Activated naive CD8-positive, alpha-beta T cell treated with anti-CD3 and anti-CD28 coated beads, Interleukin-2, amount 50 U/mL, for 24 hours (primary cell): Measurements from ENCODE around the gene PELI1.
"Not testable (repeated sequence)": the region's sequence is repeated elsewhere in the genome, so short reads cannot be mapped to it uniquely, and the experiment has no call there.

Source experiments
- ATAC-seq: fragments of 150-1000 bp; cut with Tn5 transposase; one replicate; pipeline ENCODE4 v1.10.0; 2021
- DNase-seq: peaks from one replicate; pipeline ENCODE4 v3.0.0; 2021
- H3K27ac Mint-ChIP-seq: one replicate; pipeline ENCODE4 v1.8.0; 2021; ENCODE audit warnings: mild to moderate bottlenecking, mixed read lengths
- H3K27me3 Mint-ChIP-seq: one replicate; pipeline ENCODE4 v1.8.0; 2021; ENCODE audit warnings: mixed read lengths
- H3K36me3 Mint-ChIP-seq: one replicate; pipeline ENCODE4 v1.8.0; 2021; ENCODE audit warnings: low read depth, mixed read lengths
- H3K4me1 Mint-ChIP-seq: one replicate; pipeline ENCODE4 v1.8.0; 2021; ENCODE audit warnings: mixed read lengths
- H3K4me3 Mint-ChIP-seq: one replicate; pipeline ENCODE4 v1.8.0; 2021; ENCODE audit warnings: mild to moderate bottlenecking, moderate library complexity, mixed read lengths
- H3K9me3 Mint-ChIP-seq: one replicate; pipeline ENCODE4 v1.8.0; 2021; ENCODE audit warnings: mixed read lengths

The PELI1 gene

GRCh38 chr2:64120928-64121327, 23.3 kb downstream of the PELI1 start:
- H3K4me1 Mint-ChIP-seq, result peaks cover 56% of the 10 kb centered on the region
- H3K4me3 Mint-ChIP-seq, result no peak overlapping the region
- ATAC-seq (no peak), DNase-seq (no peak)
- no peaks in the 10 kb centered on the region for H3K9me3 Mint-ChIP-seq
- peaks cover 15% of the 10 kb centered on the region for H3K36me3 Mint-ChIP-seq
- no peak overlapping the region for H3K27ac Mint-ChIP-seq
- H3K27me3 Mint-ChIP-seq, result no peaks in the 10 kb centered on the region

GRCh38 chr2:64120008-64120407, 24.2 kb downstream of the PELI1 start:
- Mint-ChIP-seq H3K4me1 (peaks cover 63% of the 10 kb centered on the region), H3K4me3 (no peak overlapping the region), H3K27me3 (no peaks in the 10 kb centered on the region), H3K9me3 (no peaks in the 10 kb centered on the region), H3K36me3 (peaks cover 15% of the 10 kb centered on the region), H3K27ac (no peak overlapping the region)
- ATAC-seq (no peak), DNase-seq (no peak)

GRCh38 chr2:64119369-64119768, 24.9 kb downstream of the PELI1 start:
- H3K27ac Mint-ChIP-seq, result no peak overlapping the region
- H3K27me3 Mint-ChIP-seq, result no peaks in the 10 kb centered on the region
- no peak for ATAC-seq
- peaks cover 12% of the 10 kb centered on the region for H3K36me3 Mint-ChIP-seq
- no peak for DNase-seq
- H3K4me3 Mint-ChIP-seq, result no peak overlapping the region
- H3K9me3 Mint-ChIP-seq, result no peaks in the 10 kb centered on the region
- peaks cover 64% of the 10 kb centered on the region for H3K4me1 Mint-ChIP-seq

GRCh38 chr2:64115808-64116598, 28.2 kb downstream of the PELI1 start:
- Mint-ChIP-seq H3K27me3 (no peaks in the 10 kb centered on the region), H3K9me3 (peaks cover 1% of the 10 kb centered on the region), H3K36me3 (peaks cover 3% of the 10 kb centered on the region), H3K4me3 (no peak overlapping the region), H3K27ac (no peak overlapping the region), H3K4me1 (peaks cover 76% of the 10 kb centered on the region)
- no peak for DNase-seq
- ATAC-seq, result no peak

GRCh38 chr2:64114912-64115277, 29.3 kb downstream of the PELI1 start:
- Mint-ChIP-seq H3K4me1 (peaks cover 82% of the 10 kb centered on the region), H3K9me3 (peaks cover 3% of the 10 kb centered on the region), H3K27ac (peak overlapping the region; percentile 84), H3K27me3 (no peaks in the 10 kb centered on the region), H3K36me3 (peaks cover 5% of the 10 kb centered on the region), H3K4me3 (peak overlapping the region; percentile 67)
- DNase-seq, result no peak
- no peak for ATAC-seq

GRCh38 chr2:64114063-64114911, 29.9 kb downstream of the PELI1 start:
- Mint-ChIP-seq H3K4me1 (peaks cover 84% of the 10 kb centered on the region), H3K9me3 (peaks cover 3% of the 10 kb centered on the region), H3K4me3 (peak overlapping the region; percentile 67), H3K36me3 (peaks cover 9% of the 10 kb centered on the region), H3K27me3 (no peaks in the 10 kb centered on the region), H3K27ac (peak overlapping the region; percentile 84)
- ATAC-seq (peak; percentile 83), DNase-seq (no peak)

GRCh38 chr2:64112016-64112415, 32.2 kb downstream of the PELI1 start:
- Mint-ChIP-seq H3K9me3 (peaks cover 8% of the 10 kb centered on the region), H3K27ac (no peak overlapping the region), H3K36me3 (peaks cover 25% of the 10 kb centered on the region), H3K27me3 (no peaks in the 10 kb centered on the region), H3K4me3 (no peak overlapping the region), H3K4me1 (peaks cover 92% of the 10 kb centered on the region)
- ATAC-seq, result no peak
- DNase-seq, result no peak

- no peak overlapping the region for H3K4me3 Mint-ChIP-seq
- ATAC-seq (no peak), DNase-seq (no peak)
- no peaks in the 10 kb centered on the region for H3K27me3 Mint-ChIP-seq
- peaks cover 92% of the 10 kb centered on the region for H3K4me1 Mint-ChIP-seq
- H3K27ac Mint-ChIP-seq, result no peak overlapping the region
- H3K9me3 Mint-ChIP-seq, result peaks cover 8% of the 10 kb centered on the region
- H3K36me3 Mint-ChIP-seq, result peaks cover 30% of the 10 kb centered on the region
These were observed 32.8 kb downstream of the PELI1 start for GRCh38 chr2:64111426-64111825.

- peaks cover 83% of the 10 kb centered on the region for H3K4me1 Mint-ChIP-seq
- H3K27me3 Mint-ChIP-seq, result no peaks in the 10 kb centered on the region
- H3K36me3 Mint-ChIP-seq, result peaks cover 43% of the 10 kb centered on the region
- H3K9me3 Mint-ChIP-seq, result peaks cover 8% of the 10 kb centered on the region
- H3K27ac Mint-ChIP-seq, result no peak overlapping the region
- peak; percentile 46 for ATAC-seq
- H3K4me3 Mint-ChIP-seq, result no peak overlapping the region
- no peak for DNase-seq
These were observed 35.5 kb downstream of the PELI1 start for GRCh38 chr2:64108666-64109241.

- no peak for ATAC-seq
- Mint-ChIP-seq H3K27me3 (no peaks in the 10 kb centered on the region), H3K36me3 (peaks cover 54% of the 10 kb centered on the region), H3K27ac (peak overlapping the region; percentile 14), H3K4me3 (no peak overlapping the region), H3K9me3 (peaks cover 8% of the 10 kb centered on the region), H3K4me1 (peaks cover 86% of the 10 kb centered on the region)
- no peak for DNase-seq
These were observed 37.7 kb downstream of the PELI1 start for GRCh38 chr2:64106481-64106880.

GRCh38 chr2:64105670-64106461, 38.4 kb downstream of the PELI1 start:
- DNase-seq (no peak), ATAC-seq (no peak)
- Mint-ChIP-seq H3K27ac (peak overlapping the region; percentile 61), H3K4me1 (peaks cover 86% of the 10 kb centered on the region), H3K27me3 (no peaks in the 10 kb centered on the region), H3K36me3 (peaks cover 52% of the 10 kb centered on the region), H3K9me3 (peaks cover 5% of the 10 kb centered on the region), H3K4me3 (no peak overlapping the region)

- peaks cover 84% of the 10 kb centered on the region for H3K4me1 Mint-ChIP-seq
- no peak overlapping the region for H3K4me3 Mint-ChIP-seq
- DNase-seq (no peak), ATAC-seq (no peak)
- peaks cover 55% of the 10 kb centered on the region for H3K36me3 Mint-ChIP-seq
- no peak overlapping the region for H3K27ac Mint-ChIP-seq
- H3K27me3 Mint-ChIP-seq, result no peaks in the 10 kb centered on the region
- peaks cover 4% of the 10 kb centered on the region for H3K9me3 Mint-ChIP-seq
These were observed 39.3 kb downstream of the PELI1 start for GRCh38 chr2:64104933-64105332.

GRCh38 chr2:64102736-64103135, 41.5 kb downstream of the PELI1 start:
- peak overlapping the region; percentile 88 for H3K27ac Mint-ChIP-seq
- not testable (repeated sequence) for ATAC-seq, H3K9me3 Mint-ChIP-seq, H3K27me3 Mint-ChIP-seq, DNase-seq, H3K4me3 Mint-ChIP-seq
- H3K4me1 Mint-ChIP-seq, result peaks cover 68% of the 10 kb centered on the region
- peaks cover 62% of the 10 kb centered on the region for H3K36me3 Mint-ChIP-seq

GRCh38 chr2:64101141-64101591, 43.1 kb downstream of the PELI1 start:
- Mint-ChIP-seq H3K4me1 (peaks cover 55% of the 10 kb centered on the region), H3K4me3 (peak overlapping the region; percentile 59), H3K27me3 (no peaks in the 10 kb centered on the region), H3K36me3 (peaks cover 62% of the 10 kb centered on the region), H3K9me3 (peaks cover 6% of the 10 kb centered on the region), H3K27ac (peak overlapping the region; percentile 88)
- DNase-seq (no peak), ATAC-seq (peak; percentile 88)
